Type B pancreatic cell (in vitro differentiated cells): ENCODE data around the gene C6orf62. TPM values are rescaled to one million over a fixed set of nuclear protein-coding genes. Genes with fewer than 3 reads are reported as not detected.

Experiments
- DNase-seq: peaks from one replicate; pipeline ENCODE4 v3.0.0; 2021; ENCODE audit warnings: mixed read lengths; ENCODE audit not compliant: unreplicated experiment; ENCODE audit errors: extremely low spot score
- H3K27ac Mint-ChIP-seq: 2 replicates; pipeline ENCODE4 v1.8.0; 2021; ENCODE audit warnings: mild to moderate bottlenecking, mixed read lengths
- H3K27me3 Mint-ChIP-seq: 2 replicates; pipeline ENCODE4 v1.8.0; 2021; ENCODE audit warnings: mixed read lengths
- H3K36me3 Mint-ChIP-seq: 2 replicates; pipeline ENCODE4 v1.8.0; 2021; ENCODE audit warnings: mixed read lengths
- H3K4me1 Mint-ChIP-seq: one replicate; pipeline ENCODE4 v1.8.0; 2021; ENCODE audit warnings: mixed read lengths; ENCODE audit not compliant: unreplicated experiment
- H3K4me3 Mint-ChIP-seq: 2 replicates; pipeline ENCODE4 v1.8.0; 2021; ENCODE audit warnings: mild to moderate bottlenecking, mixed read lengths
- H3K9me3 Mint-ChIP-seq: 2 replicates; pipeline ENCODE4 v1.8.0; 2021; ENCODE audit warnings: mixed read lengths
- CTCF ChIP-seq: fragments of 200-600 bp; sonication (generic); conservative IDR thresholded peaks from 2 replicates; pipeline ENCODE4 v1.5.0; 2021; ENCODE audit warnings: antibody characterized with exemption, mild to moderate bottlenecking
- total RNA-seq: library from RNA; stranded (reverse); gene quantifications from 2 replicates; pipeline ENCODE4 v1.2.1, GENCODE V29; 2021; ENCODE audit warnings: low replicate concordance

The C6orf62 gene
- total RNA-seq, 1 donor from 2014 or later, result 77.5 TPM

GRCh38 chr6:24691550-24691949 is 27.4 kb downstream of the C6orf62 start:
- no peak for TF ChIP-seq CTCF
- Mint-ChIP-seq H3K27ac (no peak overlapping the region), H3K9me3 (no peaks in the 10 kb centered on the region), H3K27me3 (no peaks in the 10 kb centered on the region), H3K4me1 (peaks cover 4% of the 10 kb centered on the region), H3K4me3 (no peak overlapping the region), H3K36me3 (peaks cover 6% of the 10 kb centered on the region)
- no peak for DNase-seq

- H3K4me1 Mint-ChIP-seq, result peaks cover 4% of the 10 kb centered on the region
- H3K9me3 Mint-ChIP-seq, result no peaks in the 10 kb centered on the region
- peaks cover 6% of the 10 kb centered on the region for H3K36me3 Mint-ChIP-seq
- H3K4me3 Mint-ChIP-seq, result no peak overlapping the region
- no peaks in the 10 kb centered on the region for H3K27me3 Mint-ChIP-seq
- no peak for TF ChIP-seq CTCF
- no peak for DNase-seq
- H3K27ac Mint-ChIP-seq, result no peak overlapping the region
These were observed 28.4 kb downstream of the C6orf62 start for GRCh38 chr6:24690593-24690992.

GRCh38 chr6:24689964-24690363 is 29.0 kb downstream of the C6orf62 start:
- H3K36me3 Mint-ChIP-seq, result peaks cover 6% of the 10 kb centered on the region
- H3K4me1 Mint-ChIP-seq, result no peaks in the 10 kb centered on the region
- H3K9me3 Mint-ChIP-seq, result no peaks in the 10 kb centered on the region
- no peak overlapping the region for H3K27ac Mint-ChIP-seq
- no peaks in the 10 kb centered on the region for H3K27me3 Mint-ChIP-seq
- DNase-seq, result no peak
- no peak for TF ChIP-seq CTCF
- no peak overlapping the region for H3K4me3 Mint-ChIP-seq

- peaks cover 6% of the 10 kb centered on the region for H3K36me3 Mint-ChIP-seq
These were observed 32.0 kb downstream of the C6orf62 start for GRCh38 chr6:24686946-24687345.

GRCh38 chr6:24686408-24686807 is 32.5 kb downstream of the C6orf62 start:
- Mint-ChIP-seq H3K4me1 (peaks cover 4% of the 10 kb centered on the region), H3K36me3 (peaks cover 6% of the 10 kb centered on the region), H3K4me3 (no peak overlapping the region), H3K27ac (no peak overlapping the region), H3K9me3 (no peaks in the 10 kb centered on the region), H3K27me3 (no peaks in the 10 kb centered on the region)
- no peak for TF ChIP-seq CTCF
- no peak for DNase-seq

More at GRCh38 chr6:24686946-24687345, 32.0 kb downstream of the C6orf62 start:
- no peak for DNase-seq
- TF ChIP-seq CTCF, result no peak
- no peaks in the 10 kb centered on the region for H3K27me3 Mint-ChIP-seq
- H3K4me1 Mint-ChIP-seq, result peaks cover 4% of the 10 kb centered on the region
- no peak overlapping the region for H3K4me3 Mint-ChIP-seq
- H3K27ac Mint-ChIP-seq, result peak overlapping the region; percentile 17
- H3K9me3 Mint-ChIP-seq, result no peaks in the 10 kb centered on the region
